GM12878 (cell line): ENCODE results near the gene ADAM29. TPM values are rescaled to one million over a fixed set of nuclear protein-coding genes. Genes with fewer than 3 reads are reported as not detected.
A peak's percentile ranks its signal among the peaks of the same experiment; 100 is the strongest.

ENCODE experiments used
- ATF7 ChIP-seq: fragments of 450-650 bp; IDR thresholded peaks from 2 replicates; pipeline ENCODE4 v1.6.1; 2016; ENCODE audit warnings: low read depth, mild to moderate bottlenecking
- BACH1 ChIP-seq: fragments of 450-650 bp; IDR thresholded peaks from 2 replicates; pipeline ENCODE4 v1.6.1; 2017; ENCODE audit warnings: mild to moderate bottlenecking, borderline replicate concordance
- BCL11A ChIP-seq: IDR thresholded peaks from 2 replicates; pipeline ENCODE4 v1.6.1; 2011; ENCODE audit warnings: low read depth, low read length
- BCL3 ChIP-seq: IDR thresholded peaks from 2 replicates; pipeline ENCODE4 v1.6.1; 2011; ENCODE audit warnings: borderline replicate concordance, low read depth, mild to moderate bottlenecking, moderate library complexity, low read length; ENCODE audit not compliant: insufficient read depth, poor library complexity, severe bottlenecking
- CBX3 ChIP-seq: fragments of 200-600 bp; sonication (generic); IDR thresholded peaks from 2 replicates; pipeline ENCODE4 v1.6.1; 2016; ENCODE audit warnings: low read depth, borderline replicate concordance
- CEBPB ChIP-seq, 2 experiments: fragments of 150-350 bp in 1 of 2; IDR thresholded peaks; 2 replicates each; pipeline ENCODE4 v1.6.1; 2012 to 2014; ENCODE audit warnings: low read depth in 2 of 2, low read length in 2 of 2, borderline replicate concordance in 1 of 2, inconsistent platforms in 1 of 2
- CEBPZ ChIP-seq: fragments of 150-350 bp; IDR thresholded peaks from 2 replicates; pipeline ENCODE4 v1.6.1; 2016; ENCODE audit warnings: low read depth, low read length
- FOS ChIP-seq: IDR thresholded peaks from 3 replicates; pipeline ENCODE4 v1.6.1; 2011; ENCODE audit warnings: borderline replicate concordance; ENCODE audit not compliant: insufficient read length; ENCODE audit errors: extremely low read depth
- GATAD2B ChIP-seq: fragments of 450-650 bp; conservative IDR thresholded peaks from 2 replicates; pipeline ENCODE4 v1.6.1; 2017; ENCODE audit warnings: low read depth, mild to moderate bottlenecking, moderate library complexity
- IKZF2 ChIP-seq, 2 experiments: fragments of 450-650 bp; IDR thresholded peaks; 2 replicates each; pipeline ENCODE4 v1.6.1; 2017; ENCODE audit warnings: mild to moderate bottlenecking in 2 of 2, moderate library complexity in 2 of 2
- JUNB ChIP-seq: IDR thresholded peaks from 2 replicates; pipeline ENCODE4 v1.6.1; 2016; ENCODE audit warnings: antibody characterized with exemption, mild to moderate bottlenecking
- MTA2 ChIP-seq: fragments of 450-650 bp; IDR thresholded peaks from 2 replicates; pipeline ENCODE4 v1.6.1; 2016; ENCODE audit warnings: low read depth, mild to moderate bottlenecking, moderate library complexity
- NFXL1 ChIP-seq: fragments of 450-650 bp; IDR thresholded peaks from 2 replicates; pipeline ENCODE4 v1.6.1; 2017; ENCODE audit warnings: antibody characterized with exemption, mild to moderate bottlenecking, borderline replicate concordance
- NRF1 ChIP-seq: conservative IDR thresholded peaks from 2 replicates; pipeline ENCODE4 v1.6.1; 2011; ENCODE audit warnings: mild to moderate bottlenecking, low read depth, low read length, improper control_type of control experiment
- PAX5 ChIP-seq: IDR thresholded peaks from 2 replicates; pipeline ENCODE4 v1.6.1; 2011; ENCODE audit warnings: low read depth, low read length, borderline replicate concordance
- PRDM15 ChIP-seq: fragments of 450-650 bp; formaldehyde crosslinking; IDR thresholded peaks from 2 replicates; pipeline ENCODE4 v1.4.0; 2020; ENCODE audit warnings: mild to moderate bottlenecking, moderate library complexity
- RFX5 ChIP-seq: IDR thresholded peaks from 2 replicates; pipeline ENCODE4 v1.6.1; 2011; ENCODE audit warnings: low read depth, low read length, improper control_type of control experiment
- SIN3A ChIP-seq: IDR thresholded peaks from 2 replicates; pipeline ENCODE4 v1.6.1; 2012; ENCODE audit warnings: low read depth, low read length, improper control_type of control experiment
- SMAD5 ChIP-seq: IDR thresholded peaks from 2 replicates; pipeline ENCODE4 v1.6.1; 2016; ENCODE audit warnings: antibody characterized with exemption, low read depth
- SPI1 ChIP-seq: IDR thresholded peaks from 2 replicates; pipeline ENCODE4 v1.6.1; 2011; ENCODE audit warnings: low read depth, mild to moderate bottlenecking, low read length, moderate library complexity, borderline replicate concordance; ENCODE audit not compliant: insufficient read depth
- USF2 ChIP-seq: IDR thresholded peaks from 2 replicates; pipeline ENCODE4 v1.6.1; 2011; ENCODE audit warnings: low read depth, low read length, improper control_type of control experiment, borderline replicate concordance
- ZNF207 ChIP-seq: fragments of 450-650 bp; IDR thresholded peaks from 2 replicates; pipeline ENCODE4 v1.6.1; 2014; ENCODE audit warnings: antibody characterized with exemption, mild to moderate bottlenecking, borderline replicate concordance
- ZNF274 ChIP-seq: IDR thresholded peaks from one replicate; pipeline ENCODE4 v1.8.0; 2011; ENCODE audit not compliant: insufficient read length, insufficient read depth
- polyA plus RNA-seq, 11 experiments: library from polyadenylated mRNA; depleted of rRNA in 4 of 11; unstranded in 6 of 11; stranded (reverse) in 5 of 11; fragments of >200 nt; fragmentation: Nextera tagmentation in 4 of 11; fragmentation: Illumina TruSeq in 1 of 11; extraction: Ambion mirVana in 4 of 11; extraction: Trizol in 1 of 11; gene quantifications; 1 replicate in 1 of 11; 2 replicates in 10 of 11; pipeline versions ENCODE4 v1.2.1 to v1.2.3, GENCODE V29; 2011 to 2016; ENCODE audit warnings: inconsistent platforms in 2 of 11, missing spikeins in 2 of 11, low read depth in 1 of 11
- total RNA-seq, 4 experiments: library from RNA; depleted of rRNA in 3 of 4; stranded (reverse); fragments of >200 nt in 3 of 4; fragmentation: Illumina TruSeq in 1 of 4; extraction: Trizol in 1 of 4; gene quantifications; 2 replicates each; pipeline versions ENCODE4 v1.2.1 to v1.2.3, GENCODE V29; 2013 to 2021

ADAM29 gene
- total and polyA plus RNA-seq, 10 of the 15 experiments (the other 5 are each of a cell fraction or from before 2014, with no cell fraction given), result 0.04 to 0.20 (median 0.10) TPM; not detected in 7

- no peak for TF ChIP-seq CBX3
- TF ChIP-seq SMAD5, result no peak
- no peak for TF ChIP-seq BCL3
- no peak for TF ChIP-seq NRF1
- TF ChIP-seq PAX5, result no peak
- no peak for TF ChIP-seq USF2
- no peak for TF ChIP-seq SIN3A
- no peak for TF ChIP-seq ATF7
- TF ChIP-seq FOS, result no peak
- TF ChIP-seq SPI1, result peak; percentile 26; the same call in 1 of the 2 replicates
- TF ChIP-seq IKZF2 (IDR thresholded peaks at IDR 0.05), result peak in 1 of 2 experiments; percentile 22; a peak in 2 of 4 replicates
- TF ChIP-seq RFX5, result no peak
- no peak for TF ChIP-seq ZNF207
- TF ChIP-seq PRDM15 (CRISPR knock-in tag), result no peak
- TF ChIP-seq BCL11A, result peak; percentile 7; the same call in 1 of the 2 replicates
- no peak for TF ChIP-seq GATAD2B
- TF ChIP-seq BACH1, result no peak
- TF ChIP-seq NFXL1, result no peak
- no peak for TF ChIP-seq CEBPB (IDR thresholded peaks at IDR 0.05; ENCODE audit: borderline replicate concordance in 1 of 2, low read depth in 2 of 2, low read length in 2 of 2)
- no peak for TF ChIP-seq ZNF274
- TF ChIP-seq JUNB, result no peak
- peak; percentile 31; the same call in 1 of the 2 replicates for TF ChIP-seq MTA2
- TF ChIP-seq CEBPZ, result no peak
These were observed 7.9 kb upstream of the ADAM29 start (continued) for GRCh38 chr4:174910271-174910670.
